Urinary bladder (tissue), 4 donors: ENCODE data around the gene PCSK7. TPM values are rescaled to one million over a fixed set of nuclear protein-coding genes. Genes with fewer than 3 reads are reported as not detected.
"Not testable (repeated sequence)": the region's sequence is repeated elsewhere in the genome, so short reads cannot be mapped to it uniquely, and the experiment has no call there.

ENCODE experiments used
- DNase-seq: peaks from one replicate; pipeline ENCODE4 v3.0.0-alpha.2; 2015; ENCODE audit errors: extremely low spot score
- H3K27ac ChIP-seq: one replicate; pipeline ENCODE4 v1.5.1; 2013; ENCODE audit warnings: low read depth, mild to moderate bottlenecking, moderate library complexity
- H3K36me3 ChIP-seq: one replicate; pipeline ENCODE4 v1.6.1; 2013; ENCODE audit warnings: mild to moderate bottlenecking, moderate library complexity; ENCODE audit not compliant: insufficient read depth
- H3K4me1 ChIP-seq: one replicate; pipeline ENCODE4 v1.6.1; 2013; ENCODE audit warnings: mild to moderate bottlenecking, moderate library complexity; ENCODE audit not compliant: insufficient read depth
- H3K4me3 ChIP-seq: one replicate; pipeline ENCODE4 v1.5.1; 2013; ENCODE audit warnings: low read depth, low read length
- WGBS: extraction: QIAGEN DNeasy Blood & Tissue Kit; methylation state at CpG from one replicate; pipeline ENCODE4 v1.1.7; 2013; 5-methylcytosine and 5-hydroxymethylcytosine counted together
- polyA plus RNA-seq: library from polyadenylated mRNA; stranded (reverse); fragments of 200-250 nt; gene quantifications from one replicate; pipeline ENCODE4 v1.2.3, GENCODE V29; 2013
- total RNA-seq: library from RNA; depleted of rRNA; stranded (reverse); fragments of >200 nt; gene quantifications from one replicate; pipeline ENCODE4 v1.2.3, GENCODE V29; 2014
- donor health status: healthy with polysubstance abuse.
- donor health status: healthy.

PCSK7 gene
- total and polyA plus RNA-seq, 2 donors, result 23.7 to 45.6 TPM

- H3K4me3 ChIP-seq, H3K27ac ChIP-seq, H3K4me1 ChIP-seq, DNase-seq, H3K36me3 ChIP-seq: not testable (repeated sequence)
- WGBS, result 96% methylated on average over 13 of the region's 13 CpGs
These were observed 48.7 kb downstream of the PCSK7 start for GRCh38 chr11:117183178-117183577.

- Histone ChIP-seq H3K36me3 (no peaks in the 10 kb centered on the region), H3K27ac (no peak overlapping the region), H3K4me3 (no peak overlapping the region), H3K4me1 (no peaks in the 10 kb centered on the region)
- no peak for DNase-seq
- 93% methylated on average over 10 of the region's 10 CpGs for WGBS
These were observed 49.3 kb downstream of the PCSK7 start for GRCh38 chr11:117182551-117182935.

GRCh38 chr11:117181586-117182550 is 50.0 kb downstream of the PCSK7 start:
- no peak for DNase-seq
- Histone ChIP-seq H3K27ac (no peak overlapping the region), H3K4me1 (no peaks in the 10 kb centered on the region), H3K36me3 (no peaks in the 10 kb centered on the region), H3K4me3 (no peak overlapping the region)
- WGBS, result 86% methylated on average over 22 of the region's 22 CpGs

- no peak overlapping the region for H3K27ac ChIP-seq
These were observed 51.0 kb downstream of the PCSK7 start for GRCh38 chr11:117180661-117181585.

GRCh38 chr11:117180020-117180419 is 51.9 kb downstream of the PCSK7 start:
- no peak overlapping the region for H3K27ac ChIP-seq
- no peaks in the 10 kb centered on the region for H3K36me3 ChIP-seq
- WGBS, result 12% methylated on average over 4 of the region's 4 CpGs
- no peak for DNase-seq
- peak overlapping the region; percentile 90 for H3K4me3 ChIP-seq
- H3K4me1 ChIP-seq, result no peaks in the 10 kb centered on the region

More at GRCh38 chr11:117180661-117181585, 51.0 kb downstream of the PCSK7 start:
- H3K4me1 ChIP-seq, result no peaks in the 10 kb centered on the region
- 44% methylated on average over 22 of the region's 22 CpGs for WGBS
- H3K4me3 ChIP-seq, result no peak overlapping the region
- H3K36me3 ChIP-seq, result no peaks in the 10 kb centered on the region
- DNase-seq, result no peak

GRCh38 chr11:117179048-117179999 is 52.5 kb downstream of the PCSK7 start:
- under 1% methylated on average over 39 of the region's 39 CpGs for WGBS
- Histone ChIP-seq H3K36me3 (no peaks in the 10 kb centered on the region), H3K4me1 (no peaks in the 10 kb centered on the region), H3K27ac (peak overlapping the region; percentile 79), H3K4me3 (peak overlapping the region; percentile 90)
- DNase-seq, result no peak

- Histone ChIP-seq H3K36me3 (no peaks in the 10 kb centered on the region), H3K4me3 (peak within 1 kb of the TSS; percentile 90), H3K4me1 (no peaks in the 10 kb centered on the region), H3K27ac (peak within 1 kb of the TSS; percentile 89)
- DNase-seq, result peak; percentile 87
- WGBS, result 1% methylated on average over 51 of the region's 51 CpGs
These were observed 53.5 kb downstream of the PCSK7 start, which contains the start of gene SIDT2 for GRCh38 chr11:117178210-117179034. Gene SIDT2 (plus strand): TSS chr11:117178743. CDS start chr11:117179264, 521 bp downstream.

- 64% methylated on average over 10 of the region's 10 CpGs for WGBS
- H3K4me1 ChIP-seq, result no peaks in the 10 kb centered on the region
- H3K36me3 ChIP-seq, result no peaks in the 10 kb centered on the region
- DNase-seq, result no peak
- no peak overlapping the region for H3K27ac ChIP-seq
- H3K4me3 ChIP-seq, result no peak overlapping the region
These were observed 54.2 kb downstream of the PCSK7 start for GRCh38 chr11:117177534-117178209.

GRCh38 chr11:117176186-117176585 is 55.7 kb downstream of the PCSK7 start:
- peaks cover 2% of the 10 kb centered on the region for H3K36me3 ChIP-seq
- WGBS, result 35% methylated on average over 1 of the region's 1 CpG
- H3K27ac ChIP-seq, result no peak overlapping the region
- H3K4me3 ChIP-seq, result no peak overlapping the region
- DNase-seq, result no peak
- H3K4me1 ChIP-seq, result no peaks in the 10 kb centered on the region

GRCh38 chr11:117175781-117176180 is 56.1 kb downstream of the PCSK7 start:
- no peak overlapping the region for H3K27ac ChIP-seq
- DNase-seq, result no peak
- peaks cover 2% of the 10 kb centered on the region for H3K36me3 ChIP-seq
- no peak overlapping the region for H3K4me3 ChIP-seq
- no peaks in the 10 kb centered on the region for H3K4me1 ChIP-seq
- 75% methylated on average over 5 of the region's 5 CpGs for WGBS

GRCh38 chr11:117175104-117175503 is 56.8 kb downstream of the PCSK7 start:
- H3K36me3 ChIP-seq, result peaks cover 2% of the 10 kb centered on the region
- no peak for DNase-seq
- no peaks in the 10 kb centered on the region for H3K4me1 ChIP-seq
- WGBS, result 80% methylated on average over 7 of the region's 7 CpGs
- no peak overlapping the region for H3K27ac ChIP-seq
- no peak overlapping the region for H3K4me3 ChIP-seq
